GM19455 (cell line): ENCODE results near the gene AP4S1.
"Not testable (repeated sequence)": the region's sequence is repeated elsewhere in the genome, so short reads cannot be mapped to it uniquely, and the experiment has no call there.

Source experiments
- ATAC-seq: cut with Tn5 transposase; IDR thresholded peaks from one replicate; pipeline ENCODE4 v1.9.1; 2021; ENCODE audit not compliant: unreplicated experiment

The AP4S1 gene

GRCh38 chr14:31004007-31004406, 21.4 kb upstream of the AP4S1 start:
- ATAC-seq = not testable (repeated sequence)

DNA sequence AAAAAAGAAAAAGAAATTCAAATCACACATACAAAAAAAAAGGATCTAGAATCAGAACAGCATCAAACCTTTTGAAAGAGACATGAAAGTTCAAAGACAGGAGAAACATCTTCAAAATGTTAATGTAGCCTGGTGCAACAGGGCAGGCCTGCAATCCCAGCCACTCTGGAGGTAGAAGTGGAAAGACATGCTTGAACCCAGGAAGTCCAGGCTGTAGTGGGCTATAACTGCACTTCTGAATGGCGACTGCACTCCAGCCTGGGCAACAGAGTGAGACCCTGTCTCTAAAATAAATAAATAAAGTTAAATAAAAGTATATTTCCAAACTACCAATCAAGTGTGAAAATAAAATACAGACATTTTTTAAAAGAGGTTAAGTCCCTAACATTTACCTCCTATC, 18.7 kb upstream of the AP4S1 start:
- no peak for ATAC-seq

GRCh38 chr14:31009836-31010574, 15.4 kb upstream of the AP4S1 start:
- ATAC-seq = no peak

GRCh38 chr14:31010935-31011334, 14.5 kb upstream of the AP4S1 start:
- ATAC-seq = no peak

DNA sequence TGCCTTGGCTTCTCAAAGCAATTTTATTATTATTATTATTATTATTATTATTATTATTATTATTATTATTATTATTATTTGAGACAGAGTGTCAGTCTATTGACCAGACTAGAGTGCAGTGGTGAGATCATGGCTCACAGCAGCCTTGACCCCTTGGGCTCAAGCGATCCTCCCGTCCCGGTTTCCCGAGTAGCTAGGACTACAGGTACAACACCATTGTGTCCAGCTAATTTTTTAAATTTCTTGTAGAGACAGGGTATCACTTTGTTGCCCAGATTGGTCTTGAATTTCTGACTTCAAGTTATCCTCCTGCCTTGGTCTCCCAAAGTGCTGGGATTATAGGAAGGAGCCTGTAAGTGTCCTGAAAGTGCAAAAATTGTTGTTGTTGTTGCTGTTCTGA, 11.6 kb upstream of the AP4S1 start:
- ATAC-seq = no peak

DNA sequence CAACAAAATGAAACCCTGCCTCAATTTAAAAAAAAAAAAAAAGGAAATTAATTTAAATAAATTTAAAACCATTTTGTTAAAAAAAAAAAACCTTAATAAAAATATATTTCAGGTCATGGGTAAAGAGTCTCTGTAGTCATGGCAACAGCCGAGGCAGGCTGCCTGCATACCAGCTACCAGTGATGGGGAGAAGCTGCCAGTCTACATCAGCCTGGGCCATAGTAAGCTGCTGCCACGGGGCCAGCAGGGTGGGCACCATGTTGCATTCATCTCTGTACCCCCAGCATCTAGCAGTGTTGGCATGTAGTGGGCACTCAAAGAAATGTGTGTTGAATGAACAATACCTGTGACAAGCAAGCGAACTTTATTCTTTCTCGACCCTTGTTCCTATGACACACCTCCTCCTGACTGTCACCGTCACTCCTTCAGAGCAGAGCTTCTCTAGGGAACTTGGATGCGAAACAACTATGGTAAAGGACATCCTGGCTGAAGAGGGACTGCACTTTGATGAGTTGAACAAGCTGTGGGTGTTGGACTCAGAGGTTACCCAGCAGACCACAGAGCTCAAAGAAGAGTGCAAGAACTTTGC, 7.3 kb upstream of the AP4S1 start:
- no peak for ATAC-seq

GRCh38 chr14:31020834-31021575, 4.4 kb upstream of the AP4S1 start:
- no peak for ATAC-seq

- no peak for ATAC-seq
Measured at GRCh38 chr14:31021576-31021949, 3.9 kb upstream of the AP4S1 start.

DNA sequence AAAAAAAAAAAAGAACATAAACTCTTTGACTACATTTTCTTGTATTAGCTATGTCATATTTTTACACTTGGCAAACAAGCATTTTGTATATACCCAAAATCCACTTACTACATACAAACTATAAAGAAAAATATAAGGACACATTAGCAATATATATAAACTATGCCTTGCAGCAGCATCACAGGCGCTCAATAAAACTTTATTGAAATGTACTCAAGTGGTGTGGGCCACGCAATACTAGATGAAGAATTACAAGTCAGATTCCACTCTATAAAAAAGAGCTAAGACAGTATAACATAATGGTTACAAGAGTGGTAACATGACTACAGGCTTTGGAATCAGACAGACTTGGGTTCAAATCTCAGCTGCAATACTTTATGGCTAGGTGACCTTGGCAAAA, 3.1 kb upstream of the AP4S1 start:
- ATAC-seq = no peak

GRCh38 chr14:31024010-31024480, 1.4 kb upstream of the AP4S1 start:
- no peak for ATAC-seq

- no peak for ATAC-seq
Measured at GRCh38 chr14:31024577-31025366, 677 bp upstream of the AP4S1 start.

DNA sequence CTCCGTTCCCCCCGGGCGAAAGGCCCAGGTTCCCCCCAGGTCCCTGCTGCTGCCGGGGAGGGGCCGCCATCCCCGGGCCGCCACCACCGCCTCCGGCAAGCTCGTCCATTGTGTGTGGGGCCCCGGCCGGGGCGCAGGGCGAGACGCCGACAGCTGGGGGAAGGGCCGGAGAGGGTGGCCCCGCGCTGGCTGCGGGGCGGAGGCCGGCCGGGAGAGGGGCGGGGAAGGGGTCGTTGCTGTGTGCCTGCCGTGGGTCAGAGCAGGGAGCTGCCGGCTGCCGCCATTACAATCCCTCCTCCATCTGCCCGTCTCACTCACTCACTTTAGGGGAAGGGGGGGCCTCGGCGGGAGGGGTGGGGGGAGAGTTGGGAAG, 614 bp downstream of the AP4S1 start, which contains the start of gene STRN3:
Gene STRN3, minus strand, starts transcription at position 303 of the 373 bp plus-strand sequence. Its CDS starts 194 bp downstream, at position 109.
- no peak for ATAC-seq

- peak; percentile 91 for ATAC-seq
Measured at GRCh38 chr14:31026450-31027235, 1.2 kb downstream of the AP4S1 start.

- ATAC-seq = no peak
Measured at GRCh38 chr14:31027847-31028246, 2.4 kb downstream of the AP4S1 start.

GRCh38 chr14:31029016-31029970, 3.8 kb downstream of the AP4S1 start:
- ATAC-seq = no peak

DNA sequence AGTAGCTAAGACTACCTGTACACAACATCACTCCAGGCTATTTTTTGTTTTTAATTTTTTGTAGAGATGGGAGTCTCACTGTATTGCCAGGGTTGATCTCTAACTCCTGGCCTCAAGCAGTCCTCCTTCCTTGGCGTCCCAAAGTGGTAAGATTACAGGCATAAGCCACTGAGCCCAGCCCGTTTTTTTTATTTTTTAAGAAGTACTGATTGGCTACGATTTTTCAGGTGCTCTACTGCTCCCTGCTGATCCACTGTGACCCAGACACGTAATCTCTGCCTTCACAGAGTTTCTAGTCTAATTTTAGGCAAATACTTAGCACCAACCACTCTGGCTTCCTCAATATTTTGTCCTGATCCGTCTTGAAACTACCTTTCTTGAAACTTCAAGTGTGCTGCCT, 5.0 kb downstream of the AP4S1 start:
- ATAC-seq = no peak

GRCh38 chr14:31036552-31036951, 11.1 kb downstream of the AP4S1 start:
- no peak for ATAC-seq

DNA sequence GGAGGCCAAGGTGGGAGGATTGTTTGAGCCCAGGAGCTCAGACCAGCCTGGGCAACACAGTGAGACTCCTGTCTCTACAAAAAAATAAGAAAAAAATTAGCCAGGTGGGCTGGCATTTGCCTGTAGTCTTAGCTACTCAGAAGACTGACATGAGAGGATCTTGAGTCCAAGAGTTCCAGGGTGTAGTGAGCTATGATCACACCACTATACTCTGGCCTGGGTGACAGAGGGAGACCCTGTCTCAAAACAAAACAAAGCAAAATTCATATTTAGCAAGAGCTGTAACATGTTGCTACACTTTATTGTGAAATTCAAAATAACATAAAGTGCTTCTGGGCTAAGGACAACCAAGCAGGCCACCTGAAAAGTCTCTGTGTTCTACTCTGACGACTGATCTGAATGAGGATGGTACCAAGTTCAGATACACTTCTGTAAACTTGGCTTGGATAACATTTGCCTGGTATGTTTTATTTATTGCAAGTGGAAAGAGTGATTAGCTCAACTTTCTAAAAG, 12.3 kb downstream of the AP4S1 start:
- ATAC-seq = no peak

DNA sequence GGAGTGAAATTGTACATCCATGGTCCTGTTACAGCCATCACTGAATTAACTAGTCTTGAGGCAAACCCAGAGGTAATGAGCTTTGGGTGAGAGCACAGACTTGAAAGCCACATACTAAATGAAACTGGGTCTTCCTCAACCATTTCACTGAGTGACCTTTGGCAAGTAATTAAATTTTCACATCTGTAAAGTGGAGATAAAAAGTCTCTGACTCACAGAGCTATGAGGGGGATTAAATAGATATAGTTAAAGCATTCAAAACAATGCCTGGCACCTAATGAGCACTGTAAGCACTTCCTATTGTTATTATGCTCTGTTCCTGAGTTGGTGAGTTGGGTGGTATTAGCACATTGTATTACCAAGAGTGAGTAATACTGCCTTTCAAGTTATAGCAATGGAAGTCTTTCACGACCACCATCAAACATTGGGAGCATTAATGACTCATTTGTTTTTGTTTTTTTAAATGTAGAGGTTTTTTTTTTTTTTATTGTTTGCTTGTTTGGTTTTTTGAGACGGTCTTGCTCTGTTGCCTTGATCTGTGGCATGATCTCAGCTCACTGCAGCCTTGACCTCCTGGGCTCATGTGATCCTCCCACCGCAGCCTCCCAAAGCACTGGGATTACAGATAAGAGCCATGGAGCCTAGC, 13.2 kb downstream of the AP4S1 start:
- ATAC-seq = no peak
